Loucy (cell line): ENCODE measurements around the gene TACC2.

Experiments used
- H2AFZ ChIP-seq: fragments of 200-600 bp; sonication (generic); 2 replicates; pipeline ENCODE4 v1.6.0; 2016; ENCODE audit warnings: antibody characterized with exemption, mild to moderate bottlenecking, low read length, moderate library complexity
- H3F3A ChIP-seq: fragments of 200-600 bp; 2 replicates; pipeline ENCODE4 v1.6.0; 2016; ENCODE audit warnings: antibody characterized with exemption, low read depth, mild to moderate bottlenecking
- H3K27me3 ChIP-seq: fragments of 200-600 bp; sonication (generic); 2 replicates; pipeline ENCODE4 v1.6.1; 2014; ENCODE audit warnings: low read length, mild to moderate bottlenecking; ENCODE audit not compliant: insufficient read depth, poor library complexity, severe bottlenecking
- H3K36me3 ChIP-seq: fragments of 200-600 bp; sonication (generic); 2 replicates; pipeline ENCODE4 v1.6.1; 2016; ENCODE audit warnings: low read length; ENCODE audit not compliant: insufficient read depth
- H3K4me1 ChIP-seq: fragments of 200-600 bp; sonication (generic); 2 replicates; pipeline ENCODE4 v1.5.1; 2014; ENCODE audit warnings: low read length, mild to moderate bottlenecking; ENCODE audit not compliant: insufficient read depth, poor library complexity, severe bottlenecking
- H3K4me2 ChIP-seq: fragments of 200-600 bp; sonication (generic); 2 replicates; pipeline ENCODE4 v1.6.0; 2014; ENCODE audit warnings: antibody characterized with exemption, low read length, low read depth, mild to moderate bottlenecking; ENCODE audit not compliant: poor library complexity, severe bottlenecking
- H3K4me3 ChIP-seq: fragments of 200-600 bp; sonication (generic); 2 replicates; pipeline ENCODE4 v1.5.1; 2014; ENCODE audit warnings: low read length, mild to moderate bottlenecking, mixed read lengths; ENCODE audit not compliant: poor library complexity, severe bottlenecking
- H3K79me2 ChIP-seq: fragments of 200-600 bp; sonication (generic); 2 replicates; pipeline ENCODE4 v1.6.1; 2014; ENCODE audit warnings: low read length; ENCODE audit not compliant: insufficient read depth
- H3K9ac ChIP-seq: fragments of 200-600 bp; sonication (generic); 2 replicates; pipeline ENCODE4 v1.6.0; 2014; ENCODE audit warnings: mild to moderate bottlenecking, low read depth, low read length, moderate library complexity; ENCODE audit not compliant: poor library complexity, severe bottlenecking
- H3K9me2 ChIP-seq: fragments of 200-600 bp; sonication (generic); replicated peaks from 2 replicates; pipeline ENCODE4 v1.6.1; 2016; ENCODE audit warnings: low read depth, low read length, mixed read lengths
- H3K9me3 ChIP-seq: fragments of 200-600 bp; sonication (generic); 2 replicates; pipeline ENCODE4 v1.6.1; 2014; ENCODE audit warnings: mild to moderate bottlenecking, antibody characterized with exemption, low read length, low read depth; ENCODE audit not compliant: insufficient read depth
- H4K20me1 ChIP-seq: fragments of 200-600 bp; sonication (generic); 2 replicates; pipeline ENCODE4 v1.6.0; 2014; ENCODE audit warnings: antibody characterized with exemption, low read length, mild to moderate bottlenecking; ENCODE audit not compliant: insufficient read depth, poor library complexity, severe bottlenecking
- EZH2phosphoT487 ChIP-seq: fragments of 200-600 bp; IDR thresholded peaks from 2 replicates; pipeline ENCODE4 v1.6.1; 2018; ENCODE audit warnings: antibody characterized with exemption, mild to moderate bottlenecking, moderate library complexity, borderline replicate concordance
- TF ChIP-seq, protein P1 (sequence below): fragments of 200-600 bp; sonication (generic); conservative IDR thresholded peaks from 2 replicates; pipeline ENCODE4 v1.5.1; 2014; ENCODE audit warnings: mild to moderate bottlenecking, antibody characterized with exemption, low read length

Gene TACC2

GRCh38 chr10:122258136-122259074, 269.4 kb downstream of the TACC2 start:
- Histone ChIP-seq H3K9ac (no peak overlapping the region), H3K9me3 (peaks cover 3% of the 10 kb centered on the region; the same call in 1 of the 2 replicates), H4K20me1 (no peaks in the 10 kb centered on the region), H2AFZ (no peak overlapping the region), H3K36me3 (no peaks in the 10 kb centered on the region), H3K9me2 (no peaks in the 10 kb centered on the region), H3K4me3 (no peak overlapping the region), H3K4me1 (no peaks in the 10 kb centered on the region), H3F3A (no peaks in the 10 kb centered on the region), H3K4me2 (no peak overlapping the region), H3K27me3 (no peaks in the 10 kb centered on the region), H3K79me2 (no peaks in the 10 kb centered on the region)
- no peak for TF ChIP-seq EZH2phosphoT487
- TF ChIP-seq, protein P1, sequence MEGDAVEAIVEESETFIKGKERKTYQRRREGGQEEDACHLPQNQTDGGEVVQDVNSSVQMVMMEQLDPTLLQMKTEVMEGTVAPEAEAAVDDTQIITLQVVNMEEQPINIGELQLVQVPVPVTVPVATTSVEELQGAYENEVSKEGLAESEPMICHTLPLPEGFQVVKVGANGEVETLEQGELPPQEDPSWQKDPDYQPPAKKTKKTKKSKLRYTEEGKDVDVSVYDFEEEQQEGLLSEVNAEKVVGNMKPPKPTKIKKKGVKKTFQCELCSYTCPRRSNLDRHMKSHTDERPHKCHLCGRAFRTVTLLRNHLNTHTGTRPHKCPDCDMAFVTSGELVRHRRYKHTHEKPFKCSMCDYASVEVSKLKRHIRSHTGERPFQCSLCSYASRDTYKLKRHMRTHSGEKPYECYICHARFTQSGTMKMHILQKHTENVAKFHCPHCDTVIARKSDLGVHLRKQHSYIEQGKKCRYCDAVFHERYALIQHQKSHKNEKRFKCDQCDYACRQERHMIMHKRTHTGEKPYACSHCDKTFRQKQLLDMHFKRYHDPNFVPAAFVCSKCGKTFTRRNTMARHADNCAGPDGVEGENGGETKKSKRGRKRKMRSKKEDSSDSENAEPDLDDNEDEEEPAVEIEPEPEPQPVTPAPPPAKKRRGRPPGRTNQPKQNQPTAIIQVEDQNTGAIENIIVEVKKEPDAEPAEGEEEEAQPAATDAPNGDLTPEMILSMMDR: no peak

- no peaks in the 10 kb centered on the region for H3K27me3 ChIP-seq
- H3K79me2 ChIP-seq: no peaks in the 10 kb centered on the region
- H3K9me2 ChIP-seq: no peaks in the 10 kb centered on the region
- no peaks in the 10 kb centered on the region for H3F3A ChIP-seq
- H3K36me3 ChIP-seq: no peaks in the 10 kb centered on the region
- H2AFZ ChIP-seq: no peak overlapping the region
- no peak overlapping the region for H3K4me2 ChIP-seq
- H3K4me3 ChIP-seq: no peak overlapping the region
- no peak overlapping the region for H3K9ac ChIP-seq
- H3K9me3 ChIP-seq: peaks cover 3% of the 10 kb centered on the region; the same call in 1 of the 2 replicates
- H3K4me1 ChIP-seq: no peaks in the 10 kb centered on the region
- no peak for TF ChIP-seq EZH2phosphoT487
- TF ChIP-seq, protein P1: no peak
- H4K20me1 ChIP-seq: no peaks in the 10 kb centered on the region
Observed at GRCh38 chr10:122259075-122259466, 270.1 kb downstream of the TACC2 start.

DNA sequence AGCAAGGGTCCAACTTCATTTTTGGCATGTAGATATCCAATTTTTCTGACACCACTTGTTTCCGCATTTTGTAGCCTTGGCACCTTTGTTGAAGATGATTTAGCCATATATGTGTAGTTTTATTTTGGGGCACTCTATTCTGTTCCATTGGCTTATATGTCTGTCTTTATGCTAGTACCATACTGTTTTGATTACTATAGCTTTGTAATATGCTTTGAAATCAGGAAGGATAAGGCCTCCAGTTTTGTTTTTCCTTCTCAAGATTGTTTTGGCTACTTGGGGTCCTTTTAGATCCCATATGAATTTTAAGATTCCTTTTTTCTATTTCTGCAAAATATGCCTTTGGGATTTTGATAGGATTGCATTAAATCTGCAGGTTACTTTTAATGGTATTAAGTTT, 272.6 kb downstream of the TACC2 start:
- H3K9me2 ChIP-seq: no peaks in the 10 kb centered on the region

More for the DNA sequence above, 272.6 kb downstream of the TACC2 start:
- Histone ChIP-seq H3K79me2 (no peaks in the 10 kb centered on the region), H4K20me1 (no peaks in the 10 kb centered on the region), H3K9me3 (peaks cover 3% of the 10 kb centered on the region; the same call in 1 of the 2 replicates), H3K4me3 (no peak overlapping the region), H3K36me3 (no peaks in the 10 kb centered on the region), H3F3A (no peaks in the 10 kb centered on the region), H3K4me2 (no peak overlapping the region), H3K4me1 (no peaks in the 10 kb centered on the region), H2AFZ (no peak overlapping the region), H3K9ac (no peak overlapping the region), H3K27me3 (no peaks in the 10 kb centered on the region)
- TF ChIP-seq, protein P1: no peak
- TF ChIP-seq EZH2phosphoT487: no peak
